Testis (tissue), 3 donors: ENCODE data around the gene RNF227. TPM values are rescaled to one million over a fixed set of nuclear protein-coding genes. Genes with fewer than 3 reads are reported as not detected.
A peak's percentile ranks its signal among the peaks of the same experiment; 100 is the strongest.

Source experiments
- DNase-seq: peaks from one replicate; pipeline ENCODE4 v3.0.0-alpha.2; 2019
- H3K27ac ChIP-seq, 2 donors: fragments of 200-600 bp; sonication (generic); one replicate each; pipeline ENCODE4 v1.5.1; 2019
- H3K27me3 ChIP-seq: fragments of 200-600 bp; sonication (generic); one replicate; pipeline ENCODE4 v1.5.1; 2019
- H3K36me3 ChIP-seq: fragments of 200-600 bp; sonication (generic); one replicate; pipeline ENCODE4 v1.5.1; 2017; ENCODE audit warnings: low read depth; ENCODE audit errors: missing control alignments
- H3K4me1 ChIP-seq: fragments of 200-600 bp; sonication (generic); one replicate; pipeline ENCODE4 v1.5.1; 2019
- H3K4me3 ChIP-seq, 2 donors: fragments of 200-600 bp; sonication (generic); one replicate each; pipeline ENCODE4 v1.5.1; 2017 to 2019
- H3K9me3 ChIP-seq: fragments of 200-600 bp; sonication (generic); one replicate; pipeline ENCODE4 v1.5.1; 2017
- CTCF ChIP-seq, 3 experiments: fragments of 450-650 bp in 2 of 3; fragments of 200-600 bp in 1 of 3; sonication (generic) in 1 of 3; IDR thresholded peaks; one replicate each; pipeline ENCODE4 v1.5.1; 2016 to 2019; ENCODE audit warnings: antibody characterized with exemption in 3 of 3, mild to moderate bottlenecking in 2 of 3, moderate library complexity in 1 of 3
- POLR2A ChIP-seq: fragments of 450-650 bp; IDR thresholded peaks from one replicate; pipeline ENCODE4 v1.6.1; 2017; ENCODE audit warnings: antibody characterized with exemption, mild to moderate bottlenecking, moderate library complexity
- WGBS, 2 donors: methylation state at CpG; one replicate each; pipeline ENCODE4 v1.1.5; 2018; 5-methylcytosine and 5-hydroxymethylcytosine counted together
- intact Hi-C: fragments of 100-400 bp; cut with DNase I; formaldehyde crosslinking; loops from one replicate; pipeline ENCODE4 v1.15.1; 2023; ENCODE audit warnings: low total_unique reads
- polyA plus RNA-seq: library from polyadenylated mRNA; stranded (reverse); fragments of 350-450 nt; fragmentation: Illumina TruSeq; extraction: RNeasy Lipid Tissue Mini Kit (QIAGEN cat#74804); gene quantifications from one replicate; pipeline ENCODE4 v1.2.3, GENCODE V29; 2014; ENCODE audit warnings: low read depth, low replicate concordance; ENCODE audit not compliant: insufficient read depth
- total RNA-seq, 2 donors: library from RNA; depleted of rRNA; stranded (reverse); fragments of >200 nt; gene quantifications; one replicate each; pipeline ENCODE4 v1.2.3, GENCODE V29; 2016

The RNF227 gene
- total and polyA plus RNA-seq, 3 donors from 2014 or later: 6.5 to 27.9 (median 16.2) TPM

DNA sequence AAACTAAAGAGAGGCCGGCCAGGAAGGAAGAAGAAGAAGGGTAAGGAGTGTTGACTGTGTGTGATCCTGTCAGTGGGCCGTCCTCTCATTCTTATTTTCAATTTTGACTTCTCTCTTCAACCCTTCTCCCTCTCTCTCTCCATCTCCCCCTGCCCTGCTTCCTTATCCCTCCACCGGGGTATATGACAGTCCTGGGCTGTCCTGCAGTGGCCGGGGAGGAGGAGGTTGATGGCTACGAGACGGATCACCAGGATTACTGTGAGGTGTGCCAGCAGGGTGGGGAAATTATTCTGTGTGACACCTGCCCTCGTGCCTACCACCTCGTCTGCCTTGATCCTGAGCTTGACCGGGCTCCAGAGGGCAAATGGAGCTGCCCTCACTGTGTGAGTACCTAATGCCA is 21.9 kb downstream of the RNF227 start:
- TF ChIP-seq CTCF (IDR thresholded peaks at IDR 0.05) (no peak), POLR2A (no peak)
- Histone ChIP-seq H3K9me3 (no peaks in the 10 kb centered on the region), H3K27ac (no peak overlapping the region), H3K4me1 (peaks cover 10% of the 10 kb centered on the region), H3K4me3 (no peak overlapping the region), H3K27me3 (no peaks in the 10 kb centered on the region), H3K36me3 (no peaks in the 10 kb centered on the region)
- WGBS, 2 donors: 91 to 95% methylated on average over 9 of the region's 9 CpGs
- intact Hi-C loops: no loop called here
- no peak for DNase-seq

- Histone ChIP-seq H3K9me3 (no peaks in the 10 kb centered on the region), H3K4me1 (peaks cover 19% of the 10 kb centered on the region), H3K36me3 (no peaks in the 10 kb centered on the region), H3K27ac (no peak overlapping the region), H3K27me3 (no peaks in the 10 kb centered on the region), H3K4me3 (no peak overlapping the region)
- no peak for DNase-seq
- intact Hi-C loops: no loop called here
- no peak for TF ChIP-seq CTCF (IDR thresholded peaks at IDR 0.05)
- TF ChIP-seq POLR2A: no peak
- WGBS, 2 donors: 81 to 87% methylated on average over 13 to 15 of the region's 15 CpGs
Measured at GRCh38 chr17:7893187-7893880, 22.8 kb downstream of the RNF227 start.

DNA sequence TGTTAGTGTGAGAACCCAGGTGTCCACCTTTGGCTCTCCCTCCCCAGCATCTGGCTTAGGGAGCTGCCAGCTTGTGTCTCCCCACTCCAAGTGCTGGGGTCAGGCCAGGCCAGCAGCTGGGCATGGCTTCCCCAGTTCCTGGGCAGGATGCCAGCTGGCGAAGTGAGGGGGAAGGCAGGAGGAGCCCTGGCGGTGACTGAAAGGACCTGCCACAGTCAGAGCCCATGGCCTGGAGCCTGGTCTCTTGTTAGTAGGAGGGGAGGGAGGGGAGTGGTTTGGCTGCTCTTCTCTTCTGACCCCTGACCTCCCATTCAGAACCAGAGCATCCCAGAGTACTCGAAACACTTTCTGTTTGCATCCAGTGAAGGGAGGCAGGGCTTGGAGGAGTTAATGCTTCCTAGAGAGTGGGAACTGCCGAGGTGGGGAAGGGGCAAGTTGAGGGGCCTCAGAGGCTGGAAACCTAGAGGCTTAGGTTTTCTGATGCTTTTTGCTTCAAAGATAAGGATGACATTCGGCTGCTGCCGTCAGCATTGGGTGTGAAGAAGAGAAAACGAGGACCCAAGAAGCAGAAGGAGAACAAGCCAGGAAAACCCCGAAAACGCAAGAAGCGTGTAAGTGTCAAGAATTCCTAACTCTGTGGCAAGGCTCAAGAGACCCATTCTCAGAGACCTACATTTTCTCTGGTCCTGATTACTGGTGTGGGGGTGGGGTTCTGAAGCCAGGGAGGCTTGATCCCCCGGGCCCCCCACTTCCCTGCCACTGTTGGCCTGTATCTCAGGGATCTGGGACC is 26.7 kb downstream of the RNF227 start:
- H3K27me3 ChIP-seq: no peaks in the 10 kb centered on the region
- TF ChIP-seq CTCF (IDR thresholded peaks at IDR 0.05) (peak; percentile 30 to 70 (median 56)), POLR2A (no peak)
- H3K9me3 ChIP-seq: no peaks in the 10 kb centered on the region
- H3K36me3 ChIP-seq: no peaks in the 10 kb centered on the region
- intact Hi-C loops: no loop called here
- peak overlapping the region; percentile 87 to 91 for H3K27ac ChIP-seq
- DNase-seq: peak; percentile 97
- 37 to 50% methylated on average over 9 to 11 of the region's 11 CpGs for WGBS, 2 donors
- peaks cover 37% of the 10 kb centered on the region for H3K4me1 ChIP-seq
- H3K4me3 ChIP-seq: no peak overlapping the region

GRCh38 chr17:7888184-7888920 is 27.7 kb downstream of the RNF227 start, which contains the start of gene CHD3:
Gene CHD3, plus strand, starts transcription at chr17:7888789. Its CDS starts 212 bp downstream, at chr17:7889001.
- 10 to 29% methylated on average over 9 to 18 of the region's 18 CpGs for WGBS, 2 donors
- intact Hi-C loops: no loop called here
- no peak for DNase-seq
- TF ChIP-seq POLR2A (no peak), CTCF (IDR thresholded peaks at IDR 0.05) (no peak)
- Histone ChIP-seq H3K27me3 (no peaks in the 10 kb centered on the region), H3K9me3 (no peaks in the 10 kb centered on the region), H3K4me3 (peak within 1 kb of the TSS; percentile 27 to 74), H3K36me3 (no peaks in the 10 kb centered on the region), H3K4me1 (peaks cover 44% of the 10 kb centered on the region), H3K27ac (peak within 1 kb of the TSS; percentile 87 to 91)
